GM12878 (cell line): ENCODE results near the gene COPZ1.

Experiments
- ATF3 ChIP-seq: IDR thresholded peaks from 2 replicates; pipeline ENCODE4 v1.6.1; 2011; ENCODE audit warnings: low read depth, mild to moderate bottlenecking, low read length, moderate library complexity, borderline replicate concordance; ENCODE audit errors: extremely low read depth
- CREB1 ChIP-seq: IDR thresholded peaks from 2 replicates; pipeline ENCODE4 v1.6.1; 2012; ENCODE audit warnings: low read depth, mild to moderate bottlenecking, inconsistent platforms
- CREM ChIP-seq: IDR thresholded peaks from 2 replicates; pipeline ENCODE4 v1.6.1; 2014; ENCODE audit warnings: antibody characterized with exemption, low read depth
- E2F8 ChIP-seq: fragments of 450-650 bp; IDR thresholded peaks from 2 replicates; pipeline ENCODE4 v1.6.1; 2018; ENCODE audit warnings: mild to moderate bottlenecking, low read depth, moderate library complexity; ENCODE audit not compliant: partially characterized antibody
- EP300 ChIP-seq, 2 experiments: fragments of 150-350 bp in 1 of 2; IDR thresholded peaks; 2 replicates each; pipeline ENCODE4 v1.6.1; 2011 to 2012; ENCODE audit warnings: low read depth in 2 of 2, low read length in 2 of 2, borderline replicate concordance in 1 of 2, improper control_type of control experiment in 1 of 2, inconsistent platforms in 1 of 2; ENCODE audit not compliant: control insufficient read depth in 1 of 2
- FOXM1 ChIP-seq: IDR thresholded peaks from 2 replicates; pipeline ENCODE4 v1.6.1; 2012; ENCODE audit warnings: low read depth, mild to moderate bottlenecking, inconsistent platforms, low read length, moderate library complexity
- MAX ChIP-seq: IDR thresholded peaks from 2 replicates; pipeline ENCODE4 v1.6.1; 2012; ENCODE audit warnings: low read depth, low read length, improper control_type of control experiment
- NBN ChIP-seq: fragments of 450-650 bp; IDR thresholded peaks from 2 replicates; pipeline ENCODE4 v1.6.1; 2016
- RCOR1 ChIP-seq: conservative IDR thresholded peaks from 2 replicates; pipeline ENCODE4 v1.6.1; 2012; ENCODE audit warnings: low read depth, low read length, improper control_type of control experiment
- TBL1XR1 ChIP-seq: IDR thresholded peaks from 2 replicates; pipeline ENCODE4 v1.6.1; 2012; ENCODE audit warnings: low read depth, low read length, improper control_type of control experiment
- ZZZ3 ChIP-seq: IDR thresholded peaks from 2 replicates; pipeline ENCODE4 v1.6.1; 2011; ENCODE audit warnings: low read depth; ENCODE audit not compliant: control insufficient read depth, insufficient read length
- TF ChIP-seq, protein P1 (sequence below): IDR thresholded peaks from 2 replicates; pipeline ENCODE4 v1.6.1; 2012; ENCODE audit warnings: low read depth, low read length, improper control_type of control experiment
- TF ChIP-seq, protein P2 (sequence below), 3 experiments: IDR thresholded peaks in 2 of 3; conservative IDR thresholded peaks in 1 of 3; 2 replicates each; pipeline ENCODE4 v1.5.1; 2011; ENCODE audit warnings: low read depth in 3 of 3, low read length in 3 of 3, mild to moderate bottlenecking in 3 of 3, control low read depth in 2 of 3, moderate library complexity in 2 of 3, inconsistent platforms in 1 of 3, mixed read lengths in 1 of 3; ENCODE audit not compliant: control insufficient read depth in 2 of 3, insufficient read depth in 1 of 3; ENCODE audit errors: extremely low read depth in 1 of 3

GRCh38 chr12:54287261-54288157, 37.4 kb upstream of the COPZ1 start:
- TF ChIP-seq, protein P1, sequence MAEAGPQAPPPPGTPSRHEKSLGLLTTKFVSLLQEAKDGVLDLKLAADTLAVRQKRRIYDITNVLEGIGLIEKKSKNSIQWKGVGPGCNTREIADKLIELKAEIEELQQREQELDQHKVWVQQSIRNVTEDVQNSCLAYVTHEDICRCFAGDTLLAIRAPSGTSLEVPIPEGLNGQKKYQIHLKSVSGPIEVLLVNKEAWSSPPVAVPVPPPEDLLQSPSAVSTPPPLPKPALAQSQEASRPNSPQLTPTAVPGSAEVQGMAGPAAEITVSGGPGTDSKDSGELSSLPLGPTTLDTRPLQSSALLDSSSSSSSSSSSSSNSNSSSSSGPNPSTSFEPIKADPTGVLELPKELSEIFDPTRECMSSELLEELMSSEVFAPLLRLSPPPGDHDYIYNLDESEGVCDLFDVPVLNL = no peak
- no peak for TF ChIP-seq CREB1
- TF ChIP-seq, protein P2, sequence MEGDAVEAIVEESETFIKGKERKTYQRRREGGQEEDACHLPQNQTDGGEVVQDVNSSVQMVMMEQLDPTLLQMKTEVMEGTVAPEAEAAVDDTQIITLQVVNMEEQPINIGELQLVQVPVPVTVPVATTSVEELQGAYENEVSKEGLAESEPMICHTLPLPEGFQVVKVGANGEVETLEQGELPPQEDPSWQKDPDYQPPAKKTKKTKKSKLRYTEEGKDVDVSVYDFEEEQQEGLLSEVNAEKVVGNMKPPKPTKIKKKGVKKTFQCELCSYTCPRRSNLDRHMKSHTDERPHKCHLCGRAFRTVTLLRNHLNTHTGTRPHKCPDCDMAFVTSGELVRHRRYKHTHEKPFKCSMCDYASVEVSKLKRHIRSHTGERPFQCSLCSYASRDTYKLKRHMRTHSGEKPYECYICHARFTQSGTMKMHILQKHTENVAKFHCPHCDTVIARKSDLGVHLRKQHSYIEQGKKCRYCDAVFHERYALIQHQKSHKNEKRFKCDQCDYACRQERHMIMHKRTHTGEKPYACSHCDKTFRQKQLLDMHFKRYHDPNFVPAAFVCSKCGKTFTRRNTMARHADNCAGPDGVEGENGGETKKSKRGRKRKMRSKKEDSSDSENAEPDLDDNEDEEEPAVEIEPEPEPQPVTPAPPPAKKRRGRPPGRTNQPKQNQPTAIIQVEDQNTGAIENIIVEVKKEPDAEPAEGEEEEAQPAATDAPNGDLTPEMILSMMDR (IDR thresholded peaks at IDR 0.05 in 2 of 3, conservative IDR thresholded peaks at IDR 0.05 in 1 of 3; ENCODE audit: control insufficient read depth in 2 of 3, extremely low read depth in 1 of 3, insufficient read depth in 1 of 3, low read depth in 3 of 3, low read length in 3 of 3) = no peak
- TF ChIP-seq NBN = no peak
- no peak for TF ChIP-seq TBL1XR1
- no peak for TF ChIP-seq FOXM1
- TF ChIP-seq ZZZ3 = no peak
- no peak for TF ChIP-seq CREM
- TF ChIP-seq ATF3 = no peak
- TF ChIP-seq RCOR1 = no peak
- no peak for TF ChIP-seq E2F8
- TF ChIP-seq MAX = no peak
- no peak for TF ChIP-seq EP300 (IDR thresholded peaks at IDR 0.05; ENCODE audit: borderline replicate concordance in 1 of 2, control insufficient read depth in 1 of 2, low read depth in 2 of 2, low read length in 2 of 2)
